ENCODE results near the gene CDK16. TPM values are rescaled to one million over a fixed set of nuclear protein-coding genes. Genes with fewer than 3 reads are reported as not detected.

Gene CDK16
- total and polyA plus RNA-seq, 2 donors (not counting 1 experiment from before 2014, with no cell fraction given): 68.2 to 92.9 TPM

DNA sequence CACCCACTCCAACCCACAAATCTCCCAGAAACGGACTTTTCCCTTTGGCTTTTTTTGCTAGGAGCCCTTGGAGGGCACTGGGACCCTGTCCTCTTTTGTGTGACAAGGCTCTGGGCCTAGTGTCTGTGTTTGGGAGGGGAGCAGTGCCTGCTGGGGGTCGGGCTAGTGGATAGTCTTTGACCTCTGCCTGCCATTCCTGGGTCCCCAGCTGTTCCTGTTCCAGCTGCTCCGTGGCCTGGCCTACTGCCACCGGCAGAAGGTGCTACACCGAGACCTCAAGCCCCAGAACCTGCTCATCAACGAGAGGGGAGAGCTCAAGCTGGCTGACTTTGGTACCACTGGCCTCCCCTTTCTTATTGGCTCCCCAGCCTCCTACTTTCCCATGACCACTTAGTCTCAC, 7.6 kb downstream of the CDK16 start:
- DNase-seq (no peak), ATAC-seq (ENCODE audit: low read depth) (no peak)
- peaks cover 4% of the 10 kb centered on the region for H3K79me2 ChIP-seq (ENCODE audit: control insufficient read depth, insufficient read depth, low read length)
- intact Hi-C loops (cut with micrococcal nuclease): no loop called here
- 91% methylated on average over 5 of the region's 6 CpGs for WGBS (ENCODE audit: insufficient coverage)
- no peak overlapping the region for H3K4me3 Mint-ChIP-seq
- TF ChIP-seq, protein P1, sequence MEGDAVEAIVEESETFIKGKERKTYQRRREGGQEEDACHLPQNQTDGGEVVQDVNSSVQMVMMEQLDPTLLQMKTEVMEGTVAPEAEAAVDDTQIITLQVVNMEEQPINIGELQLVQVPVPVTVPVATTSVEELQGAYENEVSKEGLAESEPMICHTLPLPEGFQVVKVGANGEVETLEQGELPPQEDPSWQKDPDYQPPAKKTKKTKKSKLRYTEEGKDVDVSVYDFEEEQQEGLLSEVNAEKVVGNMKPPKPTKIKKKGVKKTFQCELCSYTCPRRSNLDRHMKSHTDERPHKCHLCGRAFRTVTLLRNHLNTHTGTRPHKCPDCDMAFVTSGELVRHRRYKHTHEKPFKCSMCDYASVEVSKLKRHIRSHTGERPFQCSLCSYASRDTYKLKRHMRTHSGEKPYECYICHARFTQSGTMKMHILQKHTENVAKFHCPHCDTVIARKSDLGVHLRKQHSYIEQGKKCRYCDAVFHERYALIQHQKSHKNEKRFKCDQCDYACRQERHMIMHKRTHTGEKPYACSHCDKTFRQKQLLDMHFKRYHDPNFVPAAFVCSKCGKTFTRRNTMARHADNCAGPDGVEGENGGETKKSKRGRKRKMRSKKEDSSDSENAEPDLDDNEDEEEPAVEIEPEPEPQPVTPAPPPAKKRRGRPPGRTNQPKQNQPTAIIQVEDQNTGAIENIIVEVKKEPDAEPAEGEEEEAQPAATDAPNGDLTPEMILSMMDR (IDR thresholded peaks at IDR 0.05): no peak
- no peak for TF ChIP-seq EZH2 (IDR thresholded peaks at IDR 0.05; ENCODE audit: borderline replicate concordance, insufficient read depth, low read depth, low read length, poor library complexity, severe bottlenecking)
- ChIA-PET POLR2A (no interaction called here), CTCF (no interaction called here)
- H3K4me1 Mint-ChIP-seq: peaks cover 6% of the 10 kb centered on the region
- no peak overlapping the region for H2AFZ ChIP-seq (ENCODE audit: insufficient read depth, low read depth, low read length, poor library complexity, severe bottlenecking)
- no peak overlapping the region for H3K4me2 ChIP-seq (replicated peaks; ENCODE audit: low read depth, low read length, poor library complexity, severe bottlenecking)
- H3K27me3 Mint-ChIP-seq: no peaks in the 10 kb centered on the region
- H3K27me3 ChIP-seq (replicated peaks in 1 of 4; ENCODE audit: control extremely low read depth in 1 of 4, control insufficient read depth in 3 of 4, insufficient read depth in 4 of 4, low read length in 3 of 4): no peaks in the 10 kb centered on the region
- peaks cover 0 to 42% of the 10 kb centered on the region in 2 experiments for H3K36me3 ChIP-seq (replicated peaks in 1 of 2; ENCODE audit: control extremely low read depth in 1 of 2, control insufficient read depth in 1 of 2, extremely low read depth in 1 of 2, insufficient read depth in 2 of 2, low read length in 1 of 2)
- no peak overlapping the region for H3K4me3 ChIP-seq (ENCODE audit: control extremely low read depth in 1 of 5, extremely low read depth in 1 of 5, insufficient read depth in 1 of 5, low read depth in 2 of 5, low read length in 4 of 5)
- H3K9me3 Mint-ChIP-seq (ENCODE audit: insufficient read depth): no peaks in the 10 kb centered on the region
- peaks cover 17% of the 10 kb centered on the region for H4K20me1 ChIP-seq (ENCODE audit: control insufficient read depth, insufficient read depth, low read length, poor library complexity, severe bottlenecking)
- no peaks in the 10 kb centered on the region for H3K9me3 ChIP-seq (ENCODE audit: control extremely low read depth in 1 of 3, control insufficient read depth in 2 of 3, insufficient read depth in 1 of 3, low read length in 2 of 3)
- H3K27ac Mint-ChIP-seq: no peak overlapping the region
- no peak overlapping the region for H3K27ac ChIP-seq (ENCODE audit: low read length in 2 of 2)
- peaks cover 0 to 3% of the 10 kb centered on the region in 2 donors for H3K4me1 ChIP-seq (ENCODE audit: control insufficient read depth in 2 of 2, insufficient read depth in 2 of 2, low read length in 2 of 2)
- no peak overlapping the region for H3K9ac ChIP-seq (ENCODE audit: low read length)

- Histone ChIP-seq H3K27ac (ENCODE audit: low read length in 2 of 2) (no peak overlapping the region), H3K9me3 (ENCODE audit: control extremely low read depth in 1 of 3, control insufficient read depth in 2 of 3, insufficient read depth in 1 of 3, low read length in 2 of 3) (no peaks in the 10 kb centered on the region), H3K4me1 (ENCODE audit: control insufficient read depth in 2 of 2, insufficient read depth in 2 of 2, low read length in 2 of 2) (no peaks in the 10 kb centered on the region), H3K27me3 (replicated peaks in 1 of 4; ENCODE audit: control extremely low read depth in 1 of 4, control insufficient read depth in 3 of 4, insufficient read depth in 4 of 4, low read length in 3 of 4) (no peaks in the 10 kb centered on the region), H4K20me1 (ENCODE audit: control insufficient read depth, insufficient read depth, low read length, poor library complexity, severe bottlenecking) (peaks cover 15% of the 10 kb centered on the region), H3K36me3 (replicated peaks in 1 of 2; ENCODE audit: control extremely low read depth in 1 of 2, control insufficient read depth in 1 of 2, extremely low read depth in 1 of 2, insufficient read depth in 2 of 2, low read length in 1 of 2) (peaks cover 0 to 42% of the 10 kb centered on the region in 2 experiments), H3K4me3 (ENCODE audit: control extremely low read depth in 1 of 5, extremely low read depth in 1 of 5, insufficient read depth in 1 of 5, low read depth in 2 of 5, low read length in 4 of 5) (no peak overlapping the region), H2AFZ (ENCODE audit: insufficient read depth, low read depth, low read length, poor library complexity, severe bottlenecking) (no peak overlapping the region), H3K9ac (ENCODE audit: low read length) (no peak overlapping the region), H3K4me2 (replicated peaks; ENCODE audit: low read depth, low read length, poor library complexity, severe bottlenecking) (no peak overlapping the region), H3K79me2 (ENCODE audit: control insufficient read depth, insufficient read depth, low read length) (no peaks in the 10 kb centered on the region)
- peaks cover 5% of the 10 kb centered on the region for H3K4me1 Mint-ChIP-seq
- ATAC-seq (ENCODE audit: low read depth): no peak
- no peak for DNase-seq
- TF ChIP-seq, protein P1 (IDR thresholded peaks at IDR 0.05): no peak
- TF ChIP-seq EZH2 (IDR thresholded peaks at IDR 0.05; ENCODE audit: borderline replicate concordance, insufficient read depth, low read depth, low read length, poor library complexity, severe bottlenecking): no peak
- H3K27ac Mint-ChIP-seq: no peak overlapping the region
- intact Hi-C loops (cut with micrococcal nuclease): no loop called here
- H3K4me3 Mint-ChIP-seq: no peak overlapping the region
- no peaks in the 10 kb centered on the region for H3K27me3 Mint-ChIP-seq
- ChIA-PET POLR2A (no interaction called here), CTCF (no interaction called here)
- H3K9me3 Mint-ChIP-seq (ENCODE audit: insufficient read depth): no peaks in the 10 kb centered on the region
- WGBS (ENCODE audit: insufficient coverage): no CpG with 5 or more reads among the region's 19 CpGs
Measured at GRCh38 chrX:47226531-47227333, 8.3 kb downstream of the CDK16 start.

All from B cell (primary cell).